Sigmoid colon (tissue), 4 donors: ENCODE data around the gene GTF3C5.

Experiments used
- EP300 ChIP-seq, 4 donors: sonication (generic); formaldehyde crosslinking; IDR thresholded peaks; one replicate each; pipeline ENCODE4 v1.6.1; 2017; ENCODE audit warnings: antibody characterized with exemption in 4 of 4
- POLR2AphosphoS5 ChIP-seq, 4 donors: sonication (generic); formaldehyde crosslinking; IDR thresholded peaks; one replicate each; pipeline ENCODE4 v1.6.1; 2017; ENCODE audit warnings: antibody characterized with exemption in 4 of 4
- TF ChIP-seq, protein P1 (sequence below), 4 experiments: fragments of 450-650 bp in 3 of 4; fragments of 200-600 bp in 1 of 4; IDR thresholded peaks; one replicate each; pipeline ENCODE4 v1.5.1; 2016 to 2019; ENCODE audit warnings: antibody characterized with exemption in 4 of 4, mild to moderate bottlenecking in 3 of 4, moderate library complexity in 2 of 4

DNA sequence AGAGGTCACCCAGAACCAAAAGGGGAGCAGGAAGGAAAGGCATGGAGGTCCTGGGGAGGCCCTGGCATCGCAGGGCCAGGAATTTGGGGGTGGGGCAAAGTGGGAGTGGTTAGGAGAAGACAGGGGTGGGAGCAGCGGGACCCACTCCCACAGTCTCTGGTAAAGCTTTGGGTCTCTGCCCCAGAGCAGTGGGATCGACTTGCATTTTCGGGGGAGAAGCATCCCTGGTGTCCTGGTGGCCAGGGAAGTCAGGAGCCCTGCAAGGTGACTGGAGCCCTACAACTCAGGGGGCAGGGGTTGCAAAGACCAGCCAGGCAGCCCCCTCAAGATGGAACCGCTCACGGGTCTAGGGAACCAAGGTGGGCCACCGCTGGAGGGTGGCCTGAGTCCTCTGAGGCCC lies 22.4 kb upstream of the GTF3C5 start:
- TF ChIP-seq, protein P1, sequence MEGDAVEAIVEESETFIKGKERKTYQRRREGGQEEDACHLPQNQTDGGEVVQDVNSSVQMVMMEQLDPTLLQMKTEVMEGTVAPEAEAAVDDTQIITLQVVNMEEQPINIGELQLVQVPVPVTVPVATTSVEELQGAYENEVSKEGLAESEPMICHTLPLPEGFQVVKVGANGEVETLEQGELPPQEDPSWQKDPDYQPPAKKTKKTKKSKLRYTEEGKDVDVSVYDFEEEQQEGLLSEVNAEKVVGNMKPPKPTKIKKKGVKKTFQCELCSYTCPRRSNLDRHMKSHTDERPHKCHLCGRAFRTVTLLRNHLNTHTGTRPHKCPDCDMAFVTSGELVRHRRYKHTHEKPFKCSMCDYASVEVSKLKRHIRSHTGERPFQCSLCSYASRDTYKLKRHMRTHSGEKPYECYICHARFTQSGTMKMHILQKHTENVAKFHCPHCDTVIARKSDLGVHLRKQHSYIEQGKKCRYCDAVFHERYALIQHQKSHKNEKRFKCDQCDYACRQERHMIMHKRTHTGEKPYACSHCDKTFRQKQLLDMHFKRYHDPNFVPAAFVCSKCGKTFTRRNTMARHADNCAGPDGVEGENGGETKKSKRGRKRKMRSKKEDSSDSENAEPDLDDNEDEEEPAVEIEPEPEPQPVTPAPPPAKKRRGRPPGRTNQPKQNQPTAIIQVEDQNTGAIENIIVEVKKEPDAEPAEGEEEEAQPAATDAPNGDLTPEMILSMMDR (IDR thresholded peaks at IDR 0.05), result no peak
- TF ChIP-seq POLR2AphosphoS5 (IDR thresholded peaks at IDR 0.05) (no peak), EP300 (IDR thresholded peaks at IDR 0.05) (no peak)
